ENCODE measurements around the gene PARD3B. TPM values are rescaled to one million over a fixed set of nuclear protein-coding genes. Genes with fewer than 3 reads are reported as not detected.

Gene PARD3B
- total and polyA plus RNA-seq, 2 of the 8 experiments (the other 6 are each of a cell fraction or from before 2014, with no cell fraction given): 1.2 to 5.7 TPM

DNA sequence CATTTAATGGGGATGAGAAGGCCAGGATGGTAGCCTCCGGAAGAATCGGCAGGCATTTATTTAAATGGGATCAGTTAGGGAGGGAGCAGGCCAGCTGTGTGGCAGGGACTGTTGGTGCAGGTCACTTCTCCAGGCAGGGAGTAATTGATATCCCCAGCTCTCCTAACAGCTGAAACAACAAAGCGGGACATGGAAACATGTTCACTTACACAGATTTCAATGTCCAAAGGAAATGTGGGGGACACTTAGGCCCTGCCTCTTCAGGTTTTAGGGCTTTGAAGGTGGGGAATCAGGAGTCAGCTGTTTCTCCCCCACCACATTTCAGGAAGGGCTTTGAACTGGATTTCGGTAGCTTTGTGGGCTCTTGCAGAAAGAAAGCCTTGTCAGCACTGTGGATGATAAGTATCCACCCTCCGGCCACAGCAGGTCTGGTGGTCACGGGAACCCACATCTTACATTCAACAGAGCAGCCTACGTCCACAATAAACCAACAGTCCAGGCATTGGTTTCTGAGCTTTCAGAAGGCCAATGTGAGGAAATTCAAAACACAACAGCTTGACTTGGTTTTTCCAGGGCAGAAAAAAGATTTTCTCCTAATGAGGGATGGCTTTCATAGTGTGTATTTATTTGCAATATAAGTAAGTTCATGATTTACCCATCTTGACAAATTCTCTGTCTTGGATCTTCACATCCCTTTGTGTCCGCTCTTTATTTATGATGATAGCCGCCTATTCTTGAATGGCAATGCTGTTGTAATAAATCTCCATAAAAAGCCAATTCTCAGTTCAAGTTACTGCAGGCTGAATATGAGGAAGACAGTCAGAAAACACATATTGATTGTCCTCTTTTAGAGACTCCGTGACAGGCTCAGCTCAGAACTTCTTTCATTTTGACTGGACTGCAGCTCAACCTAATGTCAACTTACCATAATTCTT, 1040.4 kb downstream of the PARD3B start (continued):
- TF ChIP-seq SIX5 (IDR thresholded peaks at IDR 0.05; ENCODE audit: low read depth, low read length) (no peak), JUND (IDR thresholded peaks at IDR 0.05; ENCODE audit: low read length) (no peak)

All from H1 (cell line).